Vagina (tissue), 2 donors: ENCODE measurements around the gene HRG.

Experiments used
- CTCF ChIP-seq, 3 experiments: fragments of 450-650 bp in 2 of 3; fragments of 200-600 bp in 1 of 3; sonication (generic) in 1 of 3; IDR thresholded peaks; one replicate each; pipeline ENCODE4 v1.5.1; 2017 to 2019; ENCODE audit warnings: antibody characterized with exemption in 3 of 3, mild to moderate bottlenecking in 2 of 3, moderate library complexity in 2 of 3
- POLR2A ChIP-seq, 2 donors: fragments of 450-650 bp; IDR thresholded peaks; one replicate each; pipeline ENCODE4 v1.6.1; 2017; ENCODE audit warnings: antibody characterized with exemption in 2 of 2, mild to moderate bottlenecking in 2 of 2, moderate library complexity in 2 of 2
- POLR2AphosphoS5 ChIP-seq, 2 donors: sonication (generic); formaldehyde crosslinking; IDR thresholded peaks; one replicate each; pipeline ENCODE4 v1.9.0; 2017; ENCODE audit warnings: antibody characterized with exemption in 2 of 2, mild to moderate bottlenecking in 2 of 2, low read depth in 1 of 2; ENCODE audit not compliant: insufficient read depth in 1 of 2

- no peak for TF ChIP-seq CTCF (IDR thresholded peaks at IDR 0.05)
- TF ChIP-seq POLR2AphosphoS5 (IDR thresholded peaks at IDR 0.05; ENCODE audit: insufficient read depth in 1 of 2, low read depth in 1 of 2) = no peak
- no peak for TF ChIP-seq POLR2A (IDR thresholded peaks at IDR 0.05)
Measured at GRCh38 chr3:186693843-186694242, 28.0 kb downstream of the HRG start.
